Measurements from ENCODE around the gene NHSL1. TPM values are rescaled to one million over a fixed set of nuclear protein-coding genes. Genes with fewer than 3 reads are reported as not detected.

Gene NHSL1
- polyA plus RNA-seq, 3 donors, result 0.06 to 2.8 (median 0.51) TPM

- Mint-ChIP-seq H3K4me3 (no peak overlapping the region), H3K9me3 (peaks cover 0 to 2% (median 0%) of the 10 kb centered on the region in 7 donors), H3K4me1 (no peaks in the 10 kb centered on the region), H3K27ac (peak overlapping the region in 1 of 7 donors; percentile 1), H3K27me3 (ENCODE audit: low read depth in 3 of 3) (peaks cover 0 to 2% (median 2%) of the 10 kb centered on the region in 3 donors), H3K36me3 (no peaks in the 10 kb centered on the region)
- Histone ChIP-seq H3K36me3 (replicated peaks in 1 of 2; ENCODE audit: control insufficient read depth in 1 of 2, insufficient read depth in 2 of 2, low read length in 2 of 2) (no peaks in the 10 kb centered on the region), H3K4me3 (replicated peaks in 1 of 3; ENCODE audit: low read depth in 2 of 3, low read length in 3 of 3) (no peak overlapping the region), H3K9me3 (replicated peaks in 1 of 2; ENCODE audit: control insufficient read depth in 1 of 2, insufficient read depth in 1 of 2, low read length in 2 of 2) (no peaks in the 10 kb centered on the region), H3K9ac (ENCODE audit: insufficient read depth, low read length, poor library complexity, severe bottlenecking) (no peak overlapping the region), H4K20me1 (ENCODE audit: insufficient read depth, low read length) (no peaks in the 10 kb centered on the region), H3K27ac (ENCODE audit: low read depth in 1 of 2, low read length in 2 of 2) (no peak overlapping the region), H3K27me3 (ENCODE audit: control insufficient read depth in 2 of 2, insufficient read depth in 2 of 2, low read length in 2 of 2) (no peaks in the 10 kb centered on the region), H3K4me2 (replicated peaks; ENCODE audit: extremely low read depth, low read length, poor library complexity, severe bottlenecking) (no peak overlapping the region), H3K4me1 (ENCODE audit: control insufficient read depth in 1 of 2, insufficient read depth in 2 of 2, low read length in 2 of 2) (no peaks in the 10 kb centered on the region), H2AFZ (ENCODE audit: insufficient read depth, low read depth, low read length, poor library complexity, severe bottlenecking) (no peak overlapping the region), H3K79me2 (ENCODE audit: insufficient read depth, low read length) (no peaks in the 10 kb centered on the region)
- WGBS (ENCODE audit: insufficient coverage), result no CpG with 5 or more reads among the region's 1 CpG
- DNase-seq, result no peak
- no peak for TF ChIP-seq CTCF (IDR thresholded peaks at IDR 0.05)
- intact Hi-C loops (cut with micrococcal nuclease), result no loop called here
Observed at GRCh38 chr6:138528137-138528536, 28.8 kb upstream of the NHSL1 start.

DNA sequence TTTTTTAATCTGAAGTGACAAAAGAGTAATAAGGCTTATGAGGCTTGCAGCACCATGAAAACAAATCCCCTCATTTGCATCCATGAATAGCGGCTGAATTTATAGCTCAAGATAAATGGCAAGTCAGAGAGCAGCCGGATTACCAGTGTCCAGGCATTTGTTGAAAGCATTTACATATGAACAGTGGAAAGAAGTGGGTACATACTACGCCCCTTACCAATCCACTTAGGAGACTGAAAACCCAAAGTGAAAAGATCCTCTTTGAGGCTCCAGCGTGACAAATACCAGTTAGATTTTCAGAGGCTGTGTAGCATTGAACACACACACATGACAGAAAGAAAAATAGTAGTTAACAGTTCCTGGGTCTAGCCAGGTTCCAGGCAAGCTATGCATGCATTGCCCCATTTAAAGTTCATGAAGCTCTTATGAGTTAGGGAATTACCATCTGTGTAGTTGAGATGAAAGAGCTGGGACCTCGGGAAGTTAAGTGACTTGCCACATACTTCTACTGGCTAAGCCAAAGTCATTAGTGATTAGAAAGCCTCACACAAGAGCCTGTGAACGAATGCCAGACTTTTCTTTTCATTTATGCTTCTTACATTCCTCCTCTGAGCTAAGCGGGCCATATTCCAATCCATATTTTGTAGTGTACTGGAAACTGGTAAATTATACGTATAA lies 28.3 kb upstream of the NHSL1 start:
- no peaks in the 10 kb centered on the region for H3K36me3 ChIP-seq (replicated peaks in 1 of 2; ENCODE audit: control insufficient read depth in 1 of 2, insufficient read depth in 2 of 2, low read length in 2 of 2)
- no peak overlapping the region for H3K4me3 ChIP-seq (replicated peaks in 1 of 3; ENCODE audit: low read depth in 2 of 3, low read length in 3 of 3)
- no peak for DNase-seq
- no peaks in the 10 kb centered on the region for H4K20me1 ChIP-seq (ENCODE audit: insufficient read depth, low read length)
- no peaks in the 10 kb centered on the region for H3K79me2 ChIP-seq (ENCODE audit: insufficient read depth, low read length)
- Mint-ChIP-seq H3K36me3 (no peaks in the 10 kb centered on the region), H3K4me3 (no peak overlapping the region), H3K27me3 (ENCODE audit: low read depth in 3 of 3) (peaks cover 0 to 2% (median 2%) of the 10 kb centered on the region in 3 donors), H3K9me3 (peaks cover 0 to 2% (median 0%) of the 10 kb centered on the region in 7 donors), H3K4me1 (peaks cover 2% of the 10 kb centered on the region), H3K27ac (no peak overlapping the region)
- TF ChIP-seq CTCF (IDR thresholded peaks at IDR 0.05), result no peak
- H3K4me1 ChIP-seq (ENCODE audit: control insufficient read depth in 1 of 2, insufficient read depth in 2 of 2, low read length in 2 of 2), result peaks cover 0 to 2% of the 10 kb centered on the region in 2 donors
- H2AFZ ChIP-seq (ENCODE audit: insufficient read depth, low read depth, low read length, poor library complexity, severe bottlenecking), result no peak overlapping the region
- no peak overlapping the region for H3K9ac ChIP-seq (ENCODE audit: insufficient read depth, low read length, poor library complexity, severe bottlenecking)
- no CpG with 5 or more reads among the region's 8 CpGs for WGBS (ENCODE audit: insufficient coverage)
- no peak overlapping the region for H3K27ac ChIP-seq (ENCODE audit: low read depth in 1 of 2, low read length in 2 of 2)
- H3K4me2 ChIP-seq (replicated peaks; ENCODE audit: extremely low read depth, low read length, poor library complexity, severe bottlenecking), result no peak overlapping the region
- intact Hi-C loops (cut with micrococcal nuclease), result no loop called here
- no peaks in the 10 kb centered on the region for H3K9me3 ChIP-seq (replicated peaks in 1 of 2; ENCODE audit: control insufficient read depth in 1 of 2, insufficient read depth in 1 of 2, low read length in 2 of 2)
- H3K27me3 ChIP-seq (ENCODE audit: control insufficient read depth in 2 of 2, insufficient read depth in 2 of 2, low read length in 2 of 2), result no peaks in the 10 kb centered on the region
